NCI-H2029 treated with DMSO at 0.1 percent for 48 hours (cell line): ENCODE results near the gene STK32A.
"Not testable (repeated sequence)": the region's sequence is repeated elsewhere in the genome, so short reads cannot be mapped to it uniquely, and the experiment has no call there.

Experiments
- DNase-seq: peaks from one replicate; lab custom pipeline; 2025; lab: John Stamatoyannopoulos, UW

The STK32A gene

DNA sequence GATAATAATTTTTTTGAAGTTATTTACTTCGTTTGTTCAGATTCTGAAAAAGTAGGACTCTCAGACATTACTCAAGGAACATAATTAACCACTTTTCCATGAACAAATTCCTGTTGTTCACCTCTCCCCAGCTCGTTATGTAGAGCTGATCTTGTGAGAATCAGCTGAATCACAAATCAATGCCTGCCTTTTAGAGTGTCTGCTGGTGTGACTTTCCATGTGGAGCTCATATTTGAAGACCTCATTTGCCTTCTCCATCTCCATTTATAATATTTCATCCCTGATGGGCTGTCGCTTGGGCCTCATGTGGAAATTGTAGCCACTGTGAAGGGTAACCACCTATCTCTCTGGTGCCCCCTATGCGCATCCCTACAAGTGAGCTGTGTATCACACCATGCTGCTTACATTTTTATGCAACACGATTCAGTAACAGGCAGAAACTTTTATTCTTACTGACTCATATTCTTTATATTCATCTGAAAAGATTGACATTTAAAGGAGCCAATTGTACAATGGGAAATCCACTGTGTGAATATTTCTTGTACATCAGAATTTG, 111.3 kb downstream of the STK32A start:
- no peak for DNase-seq

DNA sequence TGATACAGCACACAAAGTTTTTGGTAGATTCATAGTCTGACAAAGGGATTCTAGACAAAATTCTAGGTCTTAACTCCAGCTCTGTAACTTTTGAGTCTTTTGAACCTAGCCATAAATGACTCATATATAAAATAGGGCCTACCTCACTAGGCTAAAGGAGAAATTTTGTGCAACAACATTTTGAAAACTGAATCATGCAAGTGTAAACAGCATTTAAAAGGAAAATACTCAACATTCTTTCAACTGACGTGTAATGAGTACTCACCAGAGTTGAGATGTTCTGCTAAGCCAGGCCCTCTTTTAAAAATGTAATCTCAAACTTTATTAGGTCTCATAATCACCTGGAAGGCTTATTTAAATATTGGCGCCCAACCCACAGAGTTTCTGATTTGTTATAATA, 113.2 kb downstream of the STK32A start:
- DNase-seq: no peak

DNA sequence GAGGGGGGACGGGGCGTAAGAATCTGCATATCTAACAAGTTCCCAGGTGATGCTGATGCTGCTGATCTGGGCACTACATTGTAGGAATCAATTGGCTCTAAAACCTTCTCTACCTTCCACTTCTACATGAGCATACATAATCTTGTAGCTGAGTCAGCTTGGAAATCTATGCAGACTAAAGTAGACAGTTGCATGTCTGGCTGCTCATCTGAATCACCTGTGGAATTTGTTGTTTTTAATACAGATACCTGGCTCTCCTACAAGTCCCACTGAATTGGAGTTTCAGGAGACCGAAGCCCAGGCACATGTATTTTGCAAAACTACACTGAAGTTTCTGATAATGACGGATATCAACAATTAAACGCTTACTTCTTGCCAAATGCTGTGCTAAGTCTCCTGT, 113.6 kb downstream of the STK32A start:
- no peak for DNase-seq

DNA sequence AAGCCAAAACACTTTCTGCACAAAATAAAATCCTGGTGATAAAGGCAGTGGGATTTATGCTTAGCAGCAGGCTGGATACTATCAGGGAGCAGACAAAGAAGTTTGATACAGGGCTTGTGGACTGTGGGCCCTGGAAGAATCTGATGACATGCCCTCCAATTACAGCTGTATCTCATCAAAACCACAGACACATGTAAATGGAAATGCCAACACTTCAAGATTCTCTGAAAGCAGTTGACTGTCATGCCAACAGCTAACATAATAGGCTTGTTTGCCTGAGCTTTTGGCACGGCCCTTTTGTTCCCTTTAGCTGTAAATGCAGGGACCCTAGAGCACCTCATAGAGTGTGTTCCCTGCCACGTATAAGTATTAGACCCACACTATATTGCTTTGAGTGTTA, 114.4 kb downstream of the STK32A start:
- DNase-seq: peak; percentile 76

DNA sequence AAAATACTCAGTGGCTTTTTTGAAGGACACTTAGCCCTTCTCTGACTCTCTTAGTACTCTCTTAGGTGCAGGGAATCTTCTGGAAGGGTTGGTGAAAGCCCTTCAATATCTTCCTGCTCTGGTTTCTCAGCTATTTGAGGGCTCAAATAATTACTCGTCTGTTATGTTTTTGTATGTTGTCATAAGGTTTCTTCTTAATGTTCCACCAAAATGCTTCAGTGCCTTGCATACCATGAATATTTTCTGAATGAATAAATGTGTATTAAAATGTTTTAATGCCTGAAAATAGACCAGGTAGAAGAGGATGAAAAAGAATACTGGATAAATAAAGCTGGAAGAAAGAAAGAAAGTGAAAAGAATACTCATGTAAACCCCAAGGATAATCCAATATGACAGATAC, 124.3 kb downstream of the STK32A start:
- no peak for DNase-seq

DNA sequence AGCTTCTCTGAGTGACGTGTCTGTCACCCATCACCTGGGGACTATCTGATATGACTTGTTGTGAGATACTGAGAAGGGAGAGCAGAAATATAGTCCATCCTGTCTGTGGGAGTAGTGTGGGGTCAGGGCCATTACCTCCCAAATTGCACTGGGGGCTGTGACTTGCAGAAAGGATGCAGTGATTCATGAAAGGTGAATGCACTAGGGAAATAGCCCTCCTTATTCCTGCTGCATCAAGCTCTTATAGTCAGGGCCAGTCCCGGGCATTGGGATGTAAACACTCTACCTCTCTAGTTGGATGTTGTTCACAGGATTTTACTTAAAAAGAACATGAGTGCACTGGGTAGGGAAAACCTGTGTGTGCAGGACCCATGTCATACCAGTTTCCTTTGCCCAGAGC, 124.8 kb downstream of the STK32A start:
- no peak for DNase-seq

DNA sequence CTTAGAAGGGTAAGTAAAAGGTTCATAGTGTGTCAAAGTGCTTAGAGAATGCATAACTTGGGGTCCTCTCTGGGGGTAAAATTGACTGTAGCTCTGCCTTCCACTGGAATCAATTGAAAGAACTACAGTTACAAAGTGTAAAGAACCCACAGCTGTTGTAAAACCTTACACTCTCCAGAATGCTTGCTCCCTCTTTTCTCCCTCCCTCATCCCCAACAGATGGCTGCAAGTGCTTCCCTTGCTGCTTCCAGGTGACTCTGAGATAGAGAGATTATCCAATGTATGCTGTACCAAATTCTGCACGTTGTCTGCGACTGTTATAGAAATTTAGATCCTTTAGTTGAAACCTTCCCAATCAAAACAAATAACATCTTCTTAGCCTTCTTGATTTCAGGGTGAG, 126.0 kb downstream of the STK32A start:
- DNase-seq: no peak

DNA sequence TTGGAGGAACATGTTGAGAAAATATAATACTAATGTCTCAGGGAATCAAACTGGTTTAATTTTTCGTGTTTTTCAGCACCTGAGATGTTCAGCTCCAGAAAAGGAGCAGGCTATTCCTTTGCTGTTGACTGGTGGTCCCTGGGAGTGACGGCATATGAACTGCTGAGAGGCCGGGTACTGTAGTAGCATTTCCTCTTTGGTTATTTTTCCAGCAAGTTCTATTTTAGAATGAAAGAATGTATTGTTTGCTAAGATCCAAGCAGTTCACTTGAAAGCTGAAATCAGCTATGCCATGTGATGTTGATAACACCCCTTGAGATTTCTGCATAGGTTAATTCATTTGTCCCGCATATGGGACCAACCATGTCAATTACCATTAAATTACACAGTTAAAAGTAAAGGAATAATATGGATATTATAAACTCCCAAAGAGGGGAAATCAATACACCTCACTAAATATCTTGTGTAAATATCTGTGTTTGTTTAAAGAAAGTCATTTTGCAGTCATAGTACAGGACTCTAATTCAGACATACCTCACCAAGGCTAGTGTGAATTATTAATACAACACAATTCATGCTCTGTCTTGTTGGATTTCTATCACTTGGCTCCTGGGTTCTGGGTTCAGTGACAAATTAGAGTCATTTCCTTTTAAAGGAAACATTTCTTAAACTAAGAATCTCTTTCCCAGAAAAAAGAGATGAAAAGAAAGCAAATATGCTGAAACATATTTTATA, 126.8 kb downstream of the STK32A start:
- no peak for DNase-seq

DNA sequence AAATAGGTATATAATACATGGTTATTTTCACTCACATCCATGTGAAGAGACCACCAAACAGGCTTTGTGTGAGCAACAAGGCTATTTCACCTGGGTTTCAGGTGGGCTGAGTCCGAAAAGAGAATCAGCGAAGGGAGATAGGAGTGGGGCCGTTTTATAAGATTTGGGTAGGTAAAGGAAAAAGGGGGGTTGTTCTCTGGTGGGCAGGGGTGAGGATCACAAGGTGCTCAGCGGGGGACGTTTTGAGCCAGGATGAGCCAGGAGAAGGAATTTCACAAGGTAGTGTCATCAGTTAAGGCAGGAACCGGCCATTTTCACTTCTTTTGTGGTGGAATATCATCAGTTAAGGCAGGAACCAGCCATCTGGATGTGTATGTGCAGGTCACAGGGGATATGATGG, 132.6 kb downstream of the STK32A start:
- not testable (repeated sequence) for DNase-seq

DNA sequence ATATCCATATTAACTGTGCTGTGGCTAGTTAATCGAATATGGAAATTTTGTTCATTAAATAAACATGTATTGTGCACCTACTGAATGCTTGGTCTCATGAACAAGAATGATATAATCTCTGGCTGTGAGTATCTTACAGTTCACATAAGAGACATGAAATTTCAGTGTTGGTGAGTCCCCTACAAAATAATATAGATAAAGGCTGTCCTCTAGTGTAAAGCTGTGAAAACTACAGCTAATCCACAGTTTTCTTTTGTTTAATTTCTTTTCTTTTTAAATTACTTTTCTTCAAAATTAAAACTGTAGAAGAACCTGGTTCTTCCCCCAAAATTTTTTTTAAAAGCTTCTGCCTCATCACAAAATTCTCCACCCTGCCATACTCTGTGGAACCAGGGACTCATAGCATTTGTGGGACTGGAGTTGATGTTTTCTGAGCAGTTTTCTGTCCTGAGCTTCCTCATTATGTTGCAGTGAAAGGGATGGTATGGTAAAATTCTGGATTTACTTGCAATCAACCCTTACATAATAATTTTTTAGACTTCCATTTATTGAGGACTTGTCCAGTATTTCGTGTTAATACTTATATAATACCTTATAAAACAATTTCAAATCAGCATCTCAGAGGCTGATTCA, 135.0 kb downstream of the STK32A start:
- DNase-seq: peak; percentile 6

DNA sequence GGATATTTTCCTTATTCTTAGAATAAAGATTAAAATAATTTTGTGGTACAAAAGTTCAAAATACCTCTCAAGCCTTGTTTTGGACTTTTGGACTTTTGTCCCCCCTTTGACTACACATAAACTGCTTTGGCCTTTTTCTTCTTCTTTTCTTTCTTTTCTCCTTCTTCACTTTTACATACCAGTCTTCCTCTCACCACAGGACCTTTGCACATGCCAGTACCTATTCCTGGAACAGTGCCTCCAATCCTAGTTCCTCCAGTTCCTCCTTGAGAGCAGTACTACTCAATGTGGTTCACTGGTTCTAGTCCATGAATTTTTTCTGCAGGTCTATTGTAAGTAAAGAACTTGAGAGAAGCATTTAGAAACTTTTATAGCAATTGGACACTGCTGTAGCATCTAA, 136.5 kb downstream of the STK32A start:
- no peak for DNase-seq

DNA sequence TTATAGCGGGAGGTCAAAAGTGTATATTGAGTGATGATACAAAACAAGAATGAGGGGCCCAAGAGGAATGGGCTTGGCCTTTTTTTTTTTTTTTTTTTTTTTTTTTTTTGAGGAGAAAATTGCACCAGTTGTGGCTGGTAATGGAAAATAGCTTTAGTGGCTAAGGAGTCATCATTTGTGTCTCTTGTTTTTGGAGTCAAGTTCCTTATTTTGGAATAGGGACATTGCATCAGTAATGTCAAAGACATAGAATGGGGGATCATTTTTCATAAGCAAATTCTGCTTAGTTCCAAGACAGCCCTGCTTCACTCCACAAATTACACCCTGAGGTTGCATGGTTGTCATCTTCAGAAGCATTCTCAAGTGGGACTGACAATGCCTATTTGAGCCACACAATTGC, 137.4 kb downstream of the STK32A start:
- no peak for DNase-seq

DNA sequence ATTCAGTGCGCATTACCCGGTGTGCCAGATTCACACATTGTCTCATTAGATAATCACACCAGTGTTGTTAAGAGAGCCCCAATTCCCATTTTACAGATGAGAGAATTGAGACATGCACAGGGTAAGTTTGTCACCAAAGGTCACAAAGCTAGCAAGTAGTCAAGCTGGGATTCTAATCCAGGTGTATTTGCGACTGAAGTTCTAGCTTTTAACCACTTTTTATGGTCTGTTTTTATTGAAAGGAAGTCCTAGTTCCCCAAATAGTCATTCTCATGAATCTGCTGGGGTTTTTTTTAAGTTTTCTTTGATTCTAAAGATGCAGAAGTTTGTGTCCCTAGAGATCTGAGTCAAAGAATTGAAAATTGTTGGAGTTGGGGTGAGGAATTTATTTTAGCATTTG, 138.5 kb downstream of the STK32A start:
- no peak for DNase-seq

DNA sequence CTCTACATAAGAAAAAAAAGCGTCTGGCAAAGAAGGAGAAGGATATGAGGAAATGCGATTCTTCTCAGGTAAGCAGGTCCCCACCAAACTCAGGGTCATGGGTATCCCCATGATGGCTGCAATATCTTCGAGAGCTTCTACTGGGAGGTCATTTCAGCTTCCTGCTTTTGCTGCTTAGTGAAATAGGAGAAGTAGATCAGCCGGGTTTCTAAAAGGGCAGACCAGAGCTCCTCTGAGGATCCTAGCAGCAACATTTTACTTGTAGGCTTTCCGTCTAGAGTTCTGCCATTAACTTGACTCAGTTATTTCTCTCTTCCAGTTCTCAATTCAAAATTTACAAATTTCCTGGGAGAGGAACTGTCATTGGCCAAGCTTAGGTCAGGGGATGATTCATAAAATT, 140.3 kb downstream of the STK32A start:
- DNase-seq: no peak

DNA sequence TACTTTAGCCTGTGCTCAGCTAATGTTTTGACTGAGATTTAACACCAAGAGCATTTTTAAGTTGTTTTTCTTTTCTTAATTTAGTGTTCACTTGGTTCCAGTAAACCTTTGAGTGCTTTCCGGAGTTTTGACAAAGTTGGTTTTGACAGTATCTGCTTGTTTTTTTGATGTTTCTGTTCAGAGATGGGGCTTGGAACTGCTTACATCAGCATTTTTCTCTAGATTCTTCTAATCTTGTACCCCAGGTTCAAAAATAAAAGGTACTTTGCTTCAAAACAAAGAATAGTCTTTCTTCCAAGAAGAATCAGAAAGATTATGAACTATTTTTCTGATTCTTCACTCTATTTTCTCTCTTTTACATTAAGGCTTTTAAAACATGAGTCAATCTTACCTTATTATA, 142.9 kb downstream of the STK32A start:
- DNase-seq: no peak

DNA sequence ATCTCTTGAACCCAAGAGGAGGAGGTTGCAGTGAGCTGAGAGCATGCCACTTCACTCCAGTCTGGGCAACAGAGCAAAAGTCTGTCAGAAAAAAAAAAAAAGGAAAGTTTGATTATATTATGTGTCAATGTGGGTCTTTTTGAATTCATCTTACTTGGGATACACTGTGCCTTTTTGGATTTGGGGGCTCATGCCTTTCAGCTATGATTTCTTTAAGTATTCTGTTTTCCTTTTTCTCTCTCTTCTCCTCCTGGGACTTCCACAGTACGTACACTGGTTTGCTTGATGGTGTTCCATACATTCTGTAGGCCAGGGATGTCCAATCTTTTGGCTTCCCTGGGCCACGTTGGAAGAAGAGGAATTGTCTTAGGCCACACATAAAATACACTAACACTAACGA, 146.7 kb downstream of the STK32A start:
- DNase-seq: no peak

DNA sequence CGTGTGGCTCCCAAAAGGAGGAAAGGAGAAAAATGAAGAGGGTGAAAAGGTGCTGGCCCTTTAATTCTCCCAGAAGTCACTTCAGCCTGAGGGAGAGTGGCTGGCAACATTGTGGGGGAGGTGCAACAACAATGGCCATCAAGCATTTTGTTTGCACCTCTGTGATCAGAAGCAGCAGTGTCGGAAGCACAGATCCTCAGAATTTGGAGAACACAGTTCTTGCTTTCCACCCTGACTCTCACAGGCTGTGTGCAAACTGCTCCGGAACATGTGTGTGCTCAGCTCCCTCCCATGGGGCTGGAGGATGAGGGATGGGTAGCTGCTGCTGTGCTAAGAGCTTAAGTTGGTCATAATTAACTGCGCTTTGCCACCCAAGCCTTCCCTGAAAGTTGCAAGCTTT, 147.9 kb downstream of the STK32A start:
- DNase-seq: no peak

DNA sequence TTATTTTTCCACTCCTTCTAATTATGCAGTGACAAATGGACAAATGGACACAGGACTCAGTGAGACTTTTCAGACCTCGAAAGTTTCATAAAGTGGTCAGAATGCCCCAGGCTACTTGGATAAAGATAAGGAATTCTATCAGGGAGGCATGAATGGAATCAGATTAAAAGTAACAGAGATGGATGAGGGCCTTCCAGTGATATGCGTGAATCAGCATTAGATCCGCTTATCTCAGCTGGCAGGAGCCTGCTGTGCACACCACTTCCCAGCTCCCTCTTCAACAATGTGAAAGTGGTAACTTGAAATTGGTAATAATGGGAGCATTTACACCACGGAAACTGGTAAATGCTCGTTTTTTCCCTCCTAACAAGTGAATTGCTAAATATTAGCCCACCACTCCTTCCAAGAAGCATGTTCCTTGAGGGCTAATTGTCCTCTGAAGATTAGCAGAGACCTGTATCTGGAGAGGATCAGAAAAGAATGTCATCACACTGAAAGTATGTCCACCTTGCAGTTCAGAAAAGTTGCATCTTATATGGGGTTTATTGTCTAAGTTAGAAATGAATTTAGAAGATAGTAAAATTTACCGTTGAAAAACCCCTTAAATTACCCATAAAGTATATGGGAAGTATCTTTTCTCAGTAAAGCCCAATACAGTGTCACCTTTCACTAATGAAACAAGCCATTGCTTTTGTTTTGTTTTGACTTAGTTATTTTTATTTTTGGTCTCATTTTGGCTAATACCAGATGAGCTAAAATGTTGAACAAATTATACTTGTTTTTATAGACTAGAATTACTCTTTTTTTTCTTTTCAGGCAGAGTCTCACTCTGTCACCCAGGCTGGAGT, 149.7 kb downstream of the STK32A start:
- no peak for DNase-seq

DNA sequence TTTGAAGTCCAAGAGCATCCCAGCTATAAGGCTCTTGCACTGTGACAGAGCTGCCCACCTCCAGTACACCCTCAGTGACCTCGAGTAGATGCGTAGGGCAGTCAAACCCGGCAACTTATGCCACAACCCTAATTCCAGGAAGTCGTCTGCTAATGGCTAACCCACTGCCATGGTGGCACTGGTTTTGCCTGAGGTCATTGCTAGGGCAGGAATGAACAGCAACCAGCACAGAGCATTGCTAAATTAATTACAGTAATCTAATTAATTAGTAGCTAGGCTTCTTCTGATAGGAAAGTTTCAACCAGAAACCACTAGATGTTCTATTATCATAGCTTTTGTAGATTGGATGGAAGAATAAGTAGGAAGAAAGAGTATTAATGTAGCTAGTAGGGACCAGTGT, 152.3 kb downstream of the STK32A start:
- no peak for DNase-seq

DNA sequence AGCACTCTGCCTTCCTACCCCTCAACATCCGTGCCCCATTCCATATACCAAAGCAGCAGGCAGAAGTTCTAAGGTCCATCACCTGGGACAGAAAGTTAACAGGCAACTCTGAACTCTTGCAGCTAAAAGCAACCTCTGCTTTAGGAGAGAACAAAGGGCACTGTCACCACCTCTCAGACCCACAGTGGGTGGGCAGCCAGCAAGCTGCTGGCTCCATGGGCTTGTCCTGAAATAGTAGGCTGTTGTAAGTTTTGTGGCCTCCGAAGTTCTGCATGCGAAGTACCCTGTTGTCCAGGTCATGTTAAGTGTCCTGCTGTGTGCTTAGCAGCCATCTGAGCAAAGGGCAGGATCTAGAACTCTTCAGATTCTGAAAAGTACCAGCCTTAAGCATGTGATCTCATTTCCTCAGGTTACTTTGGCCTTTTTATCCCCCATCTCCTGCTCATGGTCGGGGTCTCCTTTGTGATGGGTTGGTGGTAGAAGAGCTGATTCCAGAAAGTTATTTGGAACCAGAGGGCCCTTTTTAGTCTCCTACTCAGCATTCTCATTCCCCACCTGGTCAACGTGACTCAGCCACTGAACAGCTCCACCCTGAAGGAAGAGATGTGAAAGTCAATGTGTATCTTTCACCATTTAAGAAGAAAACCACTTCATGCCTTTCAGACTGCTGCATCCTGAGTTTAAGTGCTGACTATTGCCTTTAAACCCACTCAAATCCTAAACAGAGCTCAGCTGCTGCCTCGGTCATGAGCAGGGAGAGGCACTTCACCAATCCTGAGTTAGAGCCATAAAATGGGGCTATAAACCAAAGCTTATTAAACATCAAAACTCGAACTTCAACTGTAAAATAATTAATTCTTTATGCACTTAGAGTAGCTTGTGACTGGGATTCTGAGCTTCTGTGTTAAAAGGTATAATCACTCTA, 153.6 kb downstream of the STK32A start:
- no peak for DNase-seq

DNA sequence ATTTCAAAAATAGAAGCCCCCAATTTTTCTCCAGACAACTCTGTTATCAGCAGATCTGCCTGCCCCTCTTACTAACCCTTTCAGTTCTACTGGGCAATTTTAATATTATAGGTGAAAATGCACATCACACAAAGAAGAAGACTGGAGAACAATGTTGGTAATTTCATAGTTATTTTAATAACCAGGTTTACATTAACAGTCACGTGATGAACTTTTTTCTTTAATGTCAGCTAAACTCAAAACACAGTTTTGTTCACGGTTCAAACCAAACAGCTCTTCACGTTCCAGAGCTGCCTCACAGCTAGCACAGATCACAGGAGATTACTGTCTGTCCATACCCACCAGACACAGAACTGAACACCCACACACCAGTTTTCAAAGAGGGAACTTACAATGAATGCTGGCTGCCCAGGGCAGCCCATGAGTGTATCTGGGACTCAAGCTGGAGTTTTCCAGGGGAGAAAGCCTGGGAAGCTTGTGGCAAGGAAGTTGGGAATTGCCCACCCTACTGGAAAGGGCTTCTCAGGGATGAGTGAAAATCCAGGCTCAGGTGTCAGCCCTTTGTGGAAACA, 155.9 kb downstream of the STK32A start:
- no peak for DNase-seq
